Mesenchymal stem cell (in vitro differentiated cells and primary cell): ENCODE measurements around the gene TRMU.

Experiments used
- DNase-seq: peaks from one replicate; pipeline ENCODE4 v3.0.0-alpha.2; 2013
- H2AFZ ChIP-seq: one replicate; pipeline ENCODE4 v1.6.1; 2013; ENCODE audit warnings: low read depth, mild to moderate bottlenecking, control low read depth, inconsistent platforms, low read length, moderate library complexity
- H2AK5ac ChIP-seq: 2 replicates; pipeline ENCODE4 v1.6.1; 2013; ENCODE audit warnings: low read length, moderate library complexity, mild to moderate bottlenecking, inconsistent platforms; ENCODE audit not compliant: severe bottlenecking
- H2BK120ac ChIP-seq: one replicate; pipeline ENCODE4 v1.6.1; 2013; ENCODE audit warnings: low read depth, mild to moderate bottlenecking, inconsistent platforms, low read length, moderate library complexity
- H2BK12ac ChIP-seq, 2 experiments: one replicate each; pipeline ENCODE4 v1.6.1; 2013; ENCODE audit warnings: inconsistent platforms in 2 of 2, low read length in 2 of 2, mild to moderate bottlenecking in 2 of 2, moderate library complexity in 2 of 2, control low read depth in 1 of 2
- H2BK15ac ChIP-seq: one replicate; pipeline ENCODE4 v1.6.1; 2013; ENCODE audit warnings: mild to moderate bottlenecking, low read depth, inconsistent platforms; ENCODE audit not compliant: poor library complexity, severe bottlenecking
- H2BK5ac ChIP-seq: 2 replicates; pipeline ENCODE4 v1.6.1; 2013; ENCODE audit warnings: low read depth, mild to moderate bottlenecking, low read length, control low read depth, inconsistent platforms; ENCODE audit not compliant: poor library complexity, severe bottlenecking
- H3K14ac ChIP-seq, 2 experiments: one replicate each; pipeline ENCODE4 v1.6.1; 2013; ENCODE audit warnings: inconsistent platforms in 2 of 2, low read length in 2 of 2, control low read depth in 1 of 2, mild to moderate bottlenecking in 1 of 2, moderate library complexity in 1 of 2
- H3K18ac ChIP-seq, 2 experiments: one replicate each; pipeline ENCODE4 v1.6.1; 2013; ENCODE audit warnings: inconsistent platforms in 2 of 2, low read length in 2 of 2, control low read depth in 1 of 2, low read depth in 1 of 2, mild to moderate bottlenecking in 1 of 2
- H3K23ac ChIP-seq, 2 experiments: one replicate each; pipeline ENCODE4 v1.6.1; 2013; ENCODE audit warnings: inconsistent platforms in 2 of 2, low read length in 2 of 2, mild to moderate bottlenecking in 2 of 2, moderate library complexity in 2 of 2, control low read depth in 1 of 2
- H3K27ac ChIP-seq: 2 replicates; pipeline ENCODE4 v1.5.1; 2013; ENCODE audit warnings: mild to moderate bottlenecking, moderate library complexity, low read length, control low read depth, inconsistent platforms; ENCODE audit not compliant: poor library complexity, severe bottlenecking
- H3K27me3 ChIP-seq, 2 experiments: 2 replicates each; pipeline versions ENCODE4 v1.6.1 to v1.7.0; 2013; ENCODE audit warnings: low read length in 2 of 2, mild to moderate bottlenecking in 2 of 2, moderate library complexity in 2 of 2, control low read depth in 1 of 2, inconsistent platforms in 1 of 2; ENCODE audit not compliant: control insufficient read depth in 1 of 2, insufficient read depth in 1 of 2
- H3K36me3 ChIP-seq, 2 experiments: 2 replicates each; pipeline versions ENCODE4 v1.6.1 to v1.7.0; 2013; ENCODE audit warnings: low read length in 2 of 2, control low read depth in 1 of 2, inconsistent platforms in 1 of 2, low read depth in 1 of 2, mild to moderate bottlenecking in 1 of 2; ENCODE audit not compliant: insufficient read depth in 2 of 2, control insufficient read depth in 1 of 2
- H3K4ac ChIP-seq, 2 experiments: one replicate each; pipeline ENCODE4 v1.6.1; 2013; ENCODE audit warnings: inconsistent platforms in 2 of 2, low read length in 2 of 2, mild to moderate bottlenecking in 2 of 2, moderate library complexity in 2 of 2, control low read depth in 1 of 2, low read depth in 1 of 2
- H3K4me1 ChIP-seq: 2 replicates; pipeline ENCODE4 v1.6.1; 2013; ENCODE audit warnings: low read depth, low read length, control low read depth; ENCODE audit not compliant: control insufficient read depth, insufficient read depth
- H3K4me2 ChIP-seq: 2 replicates; pipeline ENCODE4 v1.6.1; 2013; ENCODE audit warnings: low read length, mild to moderate bottlenecking, inconsistent platforms; ENCODE audit not compliant: poor library complexity, severe bottlenecking
- H3K4me3 ChIP-seq, 2 experiments: 2 replicates each; pipeline versions ENCODE4 v1.5.1 to v1.7.0; 2013; ENCODE audit warnings: low read length in 2 of 2, mild to moderate bottlenecking in 2 of 2, control low read depth in 1 of 2, low read depth in 1 of 2; ENCODE audit not compliant: insufficient read depth in 1 of 2
- H3K79me1 ChIP-seq: replicated peaks from 2 replicates; pipeline ENCODE4 v1.6.1; 2013; ENCODE audit warnings: mild to moderate bottlenecking, control low read depth, low read length, inconsistent platforms; ENCODE audit not compliant: poor library complexity, severe bottlenecking
- H3K9ac ChIP-seq: 2 replicates; pipeline ENCODE4 v1.7.0; 2013; ENCODE audit warnings: mild to moderate bottlenecking, low read length, moderate library complexity
- H3K9me3 ChIP-seq: 2 replicates; pipeline ENCODE4 v1.7.0; 2013; ENCODE audit warnings: mild to moderate bottlenecking, low read length; ENCODE audit not compliant: control insufficient read depth
- H4K8ac ChIP-seq: one replicate; pipeline ENCODE4 v1.6.1; 2013; ENCODE audit warnings: inconsistent platforms, mild to moderate bottlenecking, low read length, moderate library complexity
- H4K91ac ChIP-seq: one replicate; pipeline ENCODE4 v1.6.1; 2013; ENCODE audit warnings: mild to moderate bottlenecking, low read length, inconsistent platforms
- WGBS: methylation state at CpG from one replicate; pipeline ENCODE4 v1.1.7; 2013; ENCODE audit warnings: mixed read lengths; 5-methylcytosine and 5-hydroxymethylcytosine counted together

The TRMU gene

DNA sequence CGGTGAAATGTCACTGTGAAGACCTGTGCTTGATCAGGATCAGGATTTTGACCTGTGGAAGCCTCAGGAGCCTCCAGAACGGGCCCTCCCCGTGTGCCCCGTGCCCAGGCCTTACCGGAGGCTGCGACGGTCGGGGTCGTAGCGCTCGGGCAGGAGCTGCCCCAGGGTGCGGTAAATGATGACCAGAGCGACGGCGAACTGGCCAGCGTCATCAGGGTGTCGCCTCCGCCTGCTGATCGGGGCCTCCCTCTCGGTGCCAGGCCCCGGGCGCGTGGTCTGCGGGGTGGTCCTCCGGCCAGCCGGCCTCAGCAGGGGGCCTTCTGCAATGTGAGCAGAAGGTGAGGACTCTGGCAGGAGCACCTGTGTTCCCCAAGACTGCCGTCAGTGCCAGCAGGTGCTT lies 46.2 kb downstream of the TRMU start:
- H3K14ac ChIP-seq, result no peak overlapping the region
- no peak overlapping the region for H3K9ac ChIP-seq
- H3K79me1 ChIP-seq, result no peaks in the 10 kb centered on the region
- H3K4me3 ChIP-seq, result no peak overlapping the region
- no peak overlapping the region for H3K18ac ChIP-seq
- 93% methylated on average over 27 of the region's 27 CpGs for WGBS
- H2AFZ ChIP-seq, result no peak overlapping the region
- no peak for DNase-seq
- H2BK120ac ChIP-seq, result no peak overlapping the region
- peaks cover 0 to 22% of the 10 kb centered on the region in 2 experiments for H3K27me3 ChIP-seq
- H2AK5ac ChIP-seq, result no peak overlapping the region
- H4K8ac ChIP-seq, result no peak overlapping the region
- H2BK15ac ChIP-seq, result no peak overlapping the region
- H2BK12ac ChIP-seq, result no peak overlapping the region
- no peak overlapping the region for H4K91ac ChIP-seq
- no peak overlapping the region for H3K23ac ChIP-seq
- no peak overlapping the region for H3K4me2 ChIP-seq
- peaks cover 4% of the 10 kb centered on the region for H3K9me3 ChIP-seq
- H3K4ac ChIP-seq, result no peak overlapping the region
- H3K36me3 ChIP-seq, result peaks cover 0 to 38% of the 10 kb centered on the region in 2 experiments
- H3K4me1 ChIP-seq, result peaks cover 42% of the 10 kb centered on the region
- H2BK5ac ChIP-seq, result no peak overlapping the region
- no peak overlapping the region for H3K27ac ChIP-seq

GRCh38 chr22:46382524-46382923 lies 47.0 kb downstream of the TRMU start:
- Histone ChIP-seq H3K23ac (no peak overlapping the region), H3K4ac (no peak overlapping the region), H3K9ac (no peak overlapping the region), H3K4me1 (peaks cover 34% of the 10 kb centered on the region), H2BK15ac (no peak overlapping the region), H2BK12ac (no peak overlapping the region), H2BK5ac (no peak overlapping the region), H4K91ac (no peak overlapping the region), H3K18ac (no peak overlapping the region), H3K79me1 (no peaks in the 10 kb centered on the region), H2AFZ (no peak overlapping the region), H3K4me3 (no peak overlapping the region), H3K36me3 (peaks cover 0 to 34% of the 10 kb centered on the region in 2 experiments), H2AK5ac (no peak overlapping the region), H3K27ac (no peak overlapping the region), H2BK120ac (no peak overlapping the region), H3K4me2 (no peak overlapping the region), H3K9me3 (no peaks in the 10 kb centered on the region), H3K14ac (no peak overlapping the region), H3K27me3 (peaks cover 0 to 21% of the 10 kb centered on the region in 2 experiments), H4K8ac (no peak overlapping the region)
- 87% methylated on average over 15 of the region's 15 CpGs for WGBS
- DNase-seq, result no peak

DNA sequence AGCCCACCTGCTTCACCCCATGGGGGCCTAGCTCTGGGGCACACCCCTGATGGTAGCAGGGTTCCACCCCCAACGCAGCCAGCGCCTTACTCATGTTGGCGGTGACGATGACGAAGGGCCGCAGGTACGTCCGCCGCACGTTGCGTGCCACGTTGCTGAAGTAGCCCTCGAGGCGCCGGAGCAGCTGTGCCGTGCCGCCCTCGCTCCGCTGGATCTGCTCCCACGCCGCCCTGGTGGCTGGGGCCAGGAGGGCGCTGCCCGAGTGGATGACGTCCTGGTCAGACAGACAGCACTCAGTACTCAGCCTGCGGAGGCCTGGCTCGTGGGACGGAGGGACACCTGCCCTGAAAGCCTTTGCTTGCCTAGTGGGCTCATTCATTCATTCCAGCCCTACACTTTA lies 50.8 kb downstream of the TRMU start:
- H2AFZ ChIP-seq, result no peak overlapping the region
- no peaks in the 10 kb centered on the region for H3K9me3 ChIP-seq
- no peak overlapping the region for H3K23ac ChIP-seq
- H4K91ac ChIP-seq, result no peak overlapping the region
- H3K27ac ChIP-seq, result no peak overlapping the region
- H3K4ac ChIP-seq, result no peak overlapping the region
- peaks cover 7% of the 10 kb centered on the region for H3K4me1 ChIP-seq
- no peak overlapping the region for H3K4me3 ChIP-seq
- no peak overlapping the region for H3K14ac ChIP-seq
- peaks cover 0 to 56% of the 10 kb centered on the region in 2 experiments for H3K36me3 ChIP-seq
- no peaks in the 10 kb centered on the region for H3K79me1 ChIP-seq
- peaks cover 0 to 8% of the 10 kb centered on the region in 2 experiments for H3K27me3 ChIP-seq
- no peak overlapping the region for H2BK12ac ChIP-seq
- no peak overlapping the region for H4K8ac ChIP-seq
- 93% methylated on average over 23 of the region's 27 CpGs for WGBS
- no peak overlapping the region for H2BK120ac ChIP-seq
- no peak overlapping the region for H3K4me2 ChIP-seq
- no peak overlapping the region for H2AK5ac ChIP-seq
- no peak overlapping the region for H3K9ac ChIP-seq
- H2BK15ac ChIP-seq, result no peak overlapping the region
- H3K18ac ChIP-seq, result no peak overlapping the region
- no peak overlapping the region for H2BK5ac ChIP-seq
- DNase-seq, result no peak

- Histone ChIP-seq H2BK15ac (no peak overlapping the region), H2BK5ac (no peak overlapping the region), H3K9ac (no peak overlapping the region), H3K27me3 (peaks cover 0 to 12% of the 10 kb centered on the region in 2 experiments), H2AK5ac (no peak overlapping the region), H3K4me3 (no peak overlapping the region), H3K27ac (no peak overlapping the region), H3K9me3 (no peaks in the 10 kb centered on the region), H3K4me2 (no peak overlapping the region), H3K79me1 (no peaks in the 10 kb centered on the region), H3K4me1 (peaks cover 7% of the 10 kb centered on the region), H3K14ac (no peak overlapping the region), H2BK12ac (no peak overlapping the region), H3K18ac (no peak overlapping the region), H3K36me3 (peaks cover 0 to 61% of the 10 kb centered on the region in 2 experiments), H3K4ac (no peak overlapping the region), H4K91ac (no peak overlapping the region), H2BK120ac (no peak overlapping the region), H2AFZ (no peak overlapping the region), H3K23ac (no peak overlapping the region), H4K8ac (no peak overlapping the region)
- DNase-seq, result no peak
- 93% methylated on average over 9 of the region's 11 CpGs for WGBS
Observed at GRCh38 chr22:46387748-46388147, 52.2 kb downstream of the TRMU start.
